DND-41 (cell line): ENCODE data around the gene SLC7A11.

Source experiments
- ATAC-seq: fragments of 200-7000 bp; cut with Tn5 transposase; 3 replicates; pipeline ENCODE4 v1.9.1; 2021; ENCODE audit warnings: low read depth; ENCODE audit not compliant: insufficient read depth
- DNase-seq: peaks from one replicate; pipeline ENCODE4 v3.0.0-alpha.2; 2020
- H2AFZ ChIP-seq: 2 replicates; pipeline ENCODE4 v1.6.0; 2012; ENCODE audit warnings: low read depth, low read length
- H3K27ac ChIP-seq: 2 replicates; pipeline ENCODE4 v1.5.1; 2012; ENCODE audit warnings: low read length, inconsistent platforms
- H3K27me3 ChIP-seq: fragments of 200-600 bp; sonication (generic); 2 replicates; pipeline ENCODE4 v1.6.0; 2012; ENCODE audit warnings: low read length, mild to moderate bottlenecking, inconsistent platforms; ENCODE audit not compliant: insufficient read depth, poor library complexity
- H3K36me3 ChIP-seq: 2 replicates; pipeline ENCODE4 v1.5.1; 2012; ENCODE audit warnings: low read length, inconsistent platforms; ENCODE audit not compliant: insufficient read depth
- H3K4me1 ChIP-seq: 2 replicates; pipeline ENCODE4 v1.5.1; 2012; ENCODE audit warnings: mild to moderate bottlenecking, low read length; ENCODE audit not compliant: insufficient read depth
- H3K4me2 ChIP-seq: 2 replicates; pipeline ENCODE4 v1.6.0; 2012; ENCODE audit warnings: mild to moderate bottlenecking, moderate library complexity, low read length, inconsistent platforms; ENCODE audit not compliant: insufficient read depth
- H3K4me3 ChIP-seq, 2 experiments: fragments of 200-600 bp in 1 of 2; shearing (Covaris generic) in 1 of 2; 2 replicates each; pipeline ENCODE4 v1.5.1; 2012 to 2016; ENCODE audit warnings: inconsistent platforms in 2 of 2, low read length in 2 of 2, mild to moderate bottlenecking in 2 of 2, low read depth in 1 of 2, moderate library complexity in 1 of 2
- H3K79me2 ChIP-seq: 2 replicates; pipeline ENCODE4 v1.6.0; 2012; ENCODE audit warnings: low read length, inconsistent platforms; ENCODE audit not compliant: insufficient read depth
- H3K9ac ChIP-seq: 2 replicates; pipeline ENCODE4 v1.6.0; 2012; ENCODE audit warnings: low read depth, mild to moderate bottlenecking, inconsistent platforms, low read length, moderate library complexity
- H3K9me3 ChIP-seq: 2 replicates; pipeline ENCODE4 v1.5.1; 2012; ENCODE audit warnings: low read length, moderate library complexity, mild to moderate bottlenecking, inconsistent platforms; ENCODE audit not compliant: insufficient read depth, severe bottlenecking
- H4K20me1 ChIP-seq: 2 replicates; pipeline ENCODE4 v1.6.0; 2012; ENCODE audit warnings: low read length; ENCODE audit not compliant: insufficient read depth
- CTCF ChIP-seq: IDR thresholded peaks from 2 replicates; pipeline ENCODE4 v1.5.1; 2012; ENCODE audit warnings: borderline replicate concordance, low read length, moderate library complexity, mild to moderate bottlenecking; ENCODE audit not compliant: poor library complexity, severe bottlenecking; ENCODE audit errors: extremely low read depth
- EZH2 ChIP-seq: IDR thresholded peaks from 3 replicates; pipeline ENCODE4 v1.6.1; 2012; ENCODE audit warnings: borderline replicate concordance, low read depth, mild to moderate bottlenecking, moderate library complexity, low read length, inconsistent platforms; ENCODE audit not compliant: severe bottlenecking

Gene SLC7A11

GRCh38 chr4:138279286-138279685 lies 37.1 kb upstream of the SLC7A11 start:
- DNase-seq (no peak), ATAC-seq (no peak)
- Histone ChIP-seq H3K4me2 (no peak overlapping the region), H3K79me2 (no peaks in the 10 kb centered on the region), H3K27me3 (no peaks in the 10 kb centered on the region), H3K36me3 (no peaks in the 10 kb centered on the region), H3K9ac (no peak overlapping the region), H3K27ac (no peak overlapping the region), H3K4me1 (no peaks in the 10 kb centered on the region), H3K9me3 (no peaks in the 10 kb centered on the region), H2AFZ (no peak overlapping the region), H4K20me1 (no peaks in the 10 kb centered on the region), H3K4me3 (no peak overlapping the region)
- TF ChIP-seq EZH2 (no peak), CTCF (no peak)

GRCh38 chr4:138277133-138277532 lies 35.0 kb upstream of the SLC7A11 start:
- Histone ChIP-seq H3K36me3 (no peaks in the 10 kb centered on the region), H3K4me3 (no peak overlapping the region), H3K79me2 (no peaks in the 10 kb centered on the region), H4K20me1 (no peaks in the 10 kb centered on the region), H3K27ac (no peak overlapping the region), H3K4me1 (no peaks in the 10 kb centered on the region), H2AFZ (no peak overlapping the region), H3K4me2 (no peak overlapping the region), H3K9me3 (no peaks in the 10 kb centered on the region), H3K9ac (no peak overlapping the region), H3K27me3 (peaks cover 4% of the 10 kb centered on the region)
- DNase-seq (no peak), ATAC-seq (no peak)
- no peak for TF ChIP-seq EZH2
- no peak for TF ChIP-seq CTCF

- TF ChIP-seq CTCF, result no peak
- no peak for TF ChIP-seq EZH2
- H3K27ac ChIP-seq, result no peak overlapping the region
- no peak overlapping the region for H3K9ac ChIP-seq
- no peaks in the 10 kb centered on the region for H3K36me3 ChIP-seq
- no peak overlapping the region for H3K4me2 ChIP-seq
- H2AFZ ChIP-seq, result no peak overlapping the region
- H3K9me3 ChIP-seq, result no peaks in the 10 kb centered on the region
- H4K20me1 ChIP-seq, result no peaks in the 10 kb centered on the region
- no peaks in the 10 kb centered on the region for H3K79me2 ChIP-seq
- no peak overlapping the region for H3K4me3 ChIP-seq
- peaks cover 4% of the 10 kb centered on the region for H3K27me3 ChIP-seq
- ATAC-seq (no peak), DNase-seq (no peak)
- no peaks in the 10 kb centered on the region for H3K4me1 ChIP-seq
Observed at GRCh38 chr4:138275963-138276621, 33.9 kb upstream of the SLC7A11 start.
